Measurements from ENCODE around the gene WASF1.
"Not testable (repeated sequence)": the region's sequence is repeated elsewhere in the genome, so short reads cannot be mapped to it uniquely, and the experiment has no call there.

The WASF1 gene

DNA sequence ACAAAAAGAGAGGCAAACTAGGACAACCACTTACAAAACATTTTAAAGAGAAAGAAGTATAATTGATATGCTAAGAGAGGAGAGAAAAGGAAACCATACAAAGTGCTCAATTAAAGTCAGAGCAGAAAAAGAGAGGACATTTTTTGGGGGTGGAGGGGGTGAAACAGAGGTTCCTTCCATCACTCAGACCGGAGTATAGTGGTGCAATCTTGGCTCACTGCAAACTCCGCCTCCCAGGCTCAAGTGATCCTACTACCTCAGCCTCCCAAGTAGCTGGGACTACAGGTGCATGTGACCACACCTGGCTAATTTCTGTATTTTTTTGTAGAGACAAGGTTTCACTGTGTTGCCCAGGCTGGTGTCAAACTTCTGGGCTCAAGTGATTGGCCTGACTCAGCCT, 9.4 kb downstream of the WASF1 start:
- no peak for DNase-seq

DNA sequence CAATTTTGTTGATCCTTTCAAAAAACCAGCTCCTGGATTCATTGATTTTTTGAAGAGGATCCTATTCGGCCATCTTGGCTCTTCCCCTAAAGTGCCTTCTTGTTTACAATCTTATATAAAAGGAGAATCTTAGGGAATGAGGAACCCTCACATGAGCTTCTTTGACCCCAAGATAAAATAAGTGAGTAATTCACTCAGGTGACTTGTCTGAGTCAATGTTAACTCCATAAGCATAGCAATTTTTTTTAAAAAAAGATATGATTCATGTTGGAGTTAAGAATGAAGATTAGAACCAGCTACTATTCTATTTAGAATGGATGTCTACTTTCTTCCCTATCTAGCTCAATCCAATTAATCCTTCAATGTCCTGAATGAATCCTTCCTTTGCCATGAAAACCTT, 21.0 kb downstream of the WASF1 start:
- DNase-seq, result no peak

DNA sequence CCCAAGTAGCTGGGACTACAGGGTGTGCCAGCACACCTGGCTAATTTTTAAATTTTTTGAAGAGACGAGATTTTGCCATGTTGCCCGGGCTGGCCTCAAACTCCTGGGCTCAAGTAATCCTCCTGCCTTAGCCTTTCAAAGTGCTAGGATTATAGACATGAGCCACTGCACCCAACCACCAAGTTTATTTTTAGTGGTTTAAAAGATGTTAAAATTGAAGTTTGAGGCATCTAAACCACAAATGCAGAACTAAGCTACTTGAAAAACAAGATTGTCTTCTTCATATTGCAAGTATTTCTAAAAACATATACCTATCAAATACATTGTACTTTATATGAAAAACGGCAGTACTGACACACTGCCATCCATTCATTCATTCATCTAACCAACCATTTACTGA, 31.6 kb downstream of the WASF1 start:
- no peak for DNase-seq

DNA sequence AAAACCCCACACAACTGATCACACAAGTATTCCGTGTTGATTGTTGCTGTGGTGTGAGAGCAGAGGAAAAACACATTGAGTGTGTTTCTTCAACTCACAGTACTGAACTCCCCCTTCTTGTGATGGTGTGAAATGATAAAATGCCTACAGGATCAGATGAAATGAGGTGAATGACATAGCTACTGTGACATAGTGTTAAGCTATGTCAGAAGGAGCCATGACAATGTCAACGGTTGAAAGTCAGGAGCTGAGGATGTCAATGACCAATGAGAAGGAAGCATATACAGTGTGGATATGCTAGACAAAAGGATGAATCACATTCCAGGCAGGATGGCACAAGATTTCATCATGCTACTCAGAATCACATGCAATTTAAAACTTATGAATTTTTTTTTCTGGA, 38.8 kb downstream of the WASF1 start:
- no peak for DNase-seq

DNA sequence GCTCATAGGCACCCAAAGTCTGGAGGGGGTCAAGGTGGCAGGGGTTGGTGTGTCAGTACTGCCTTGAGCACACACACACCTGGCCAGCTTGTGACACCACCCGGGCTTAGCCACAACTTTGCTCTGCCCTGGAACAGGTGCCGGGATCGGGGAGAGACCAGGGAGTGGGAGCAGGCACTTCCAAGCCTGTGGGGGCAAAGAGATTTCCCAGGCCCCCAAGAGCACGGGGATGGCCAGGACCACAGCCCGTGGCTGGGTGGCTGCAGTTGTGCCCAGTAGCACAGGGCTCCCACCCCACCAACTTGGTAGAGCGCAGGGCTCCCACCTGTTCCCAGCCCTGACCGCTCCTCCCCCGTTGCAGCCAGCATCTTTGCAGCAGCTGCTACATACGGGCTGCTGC, 40.4 kb downstream of the WASF1 start:
- no peak for DNase-seq

DNA sequence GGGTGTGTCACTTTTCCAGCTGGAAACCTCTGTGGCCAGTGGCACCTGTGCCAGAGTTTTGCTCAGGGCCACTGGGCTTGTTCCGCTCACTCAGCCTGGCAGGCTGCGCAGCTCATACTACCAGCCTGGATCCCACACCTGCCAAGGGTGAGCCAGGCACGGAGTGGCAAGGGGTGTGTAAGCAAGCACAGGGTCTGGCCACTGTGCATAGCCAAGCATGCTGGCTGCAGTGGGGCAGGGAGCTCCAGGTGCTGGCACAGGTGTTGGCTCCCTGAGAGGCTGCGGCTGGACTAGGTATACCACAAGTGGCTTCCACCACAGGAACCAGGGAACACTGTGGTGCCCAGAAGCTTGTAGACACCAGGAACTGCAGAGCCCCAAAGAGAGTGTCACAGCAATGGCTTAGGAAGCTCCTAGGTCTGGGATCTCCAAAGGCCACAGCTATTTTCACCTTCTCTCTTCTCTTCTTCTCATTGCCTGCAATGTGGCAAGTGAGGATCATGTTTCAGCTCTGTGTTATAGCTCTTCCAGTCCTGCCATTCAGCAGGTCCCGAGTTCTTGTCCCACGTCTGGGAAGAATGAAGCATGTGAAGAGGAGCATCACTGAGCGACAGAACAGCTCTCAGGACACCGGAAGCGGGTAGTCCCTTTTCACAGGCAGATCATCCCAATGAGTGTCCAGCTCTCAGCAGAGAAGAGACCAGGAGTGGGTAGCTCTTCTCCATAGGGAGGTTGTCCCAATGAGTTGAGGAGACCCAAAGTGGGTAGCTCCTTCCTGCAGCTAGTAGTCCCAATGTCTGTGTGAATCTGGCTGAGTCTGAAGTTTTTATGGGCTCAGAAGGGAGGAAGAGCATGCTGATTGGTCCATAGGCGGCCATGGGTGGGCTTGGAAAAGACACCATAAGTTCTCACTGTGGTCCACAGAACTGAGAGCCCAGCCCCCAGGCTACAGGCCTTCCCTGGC, 41.3 kb downstream of the WASF1 start:
- DNase-seq, result no peak

DNA sequence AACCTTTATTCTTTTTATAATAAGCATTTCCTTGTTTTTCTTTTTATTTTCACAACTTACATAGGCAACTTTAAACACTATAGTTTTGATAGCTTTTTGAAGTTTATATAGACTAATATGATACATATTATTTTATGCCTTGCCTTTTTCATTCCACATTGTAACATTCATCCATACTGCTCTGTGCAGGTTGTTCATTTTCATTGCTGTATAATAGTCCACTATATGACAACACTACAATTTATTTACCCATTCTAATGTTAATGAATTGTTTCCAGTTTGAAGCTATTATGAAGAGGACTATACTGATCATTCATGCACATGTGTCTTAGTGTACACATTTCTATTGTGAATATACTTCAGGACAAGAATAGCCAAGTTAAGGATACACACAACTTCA, 49.1 kb downstream of the WASF1 start:
- no peak for DNase-seq

DNA sequence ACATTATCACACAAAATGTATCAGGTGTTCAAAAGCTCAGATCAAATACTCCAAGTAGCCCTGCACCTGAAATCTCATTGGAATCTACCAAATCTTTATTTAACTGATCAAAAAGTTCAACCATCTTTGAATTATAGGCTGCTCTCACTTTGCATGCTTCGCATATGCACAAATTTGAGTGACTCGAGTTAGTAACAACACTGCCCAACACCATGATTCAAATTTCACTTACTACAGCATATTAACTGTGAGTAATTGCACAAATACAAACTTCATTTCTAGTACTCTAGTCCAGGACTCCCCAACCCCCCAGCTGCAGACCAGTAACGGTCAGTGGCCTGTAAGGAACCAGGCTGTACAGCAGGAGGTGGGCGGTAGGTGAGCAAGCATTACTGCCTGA, 51.1 kb downstream of the WASF1 start:
- DNase-seq, result no peak

DNA sequence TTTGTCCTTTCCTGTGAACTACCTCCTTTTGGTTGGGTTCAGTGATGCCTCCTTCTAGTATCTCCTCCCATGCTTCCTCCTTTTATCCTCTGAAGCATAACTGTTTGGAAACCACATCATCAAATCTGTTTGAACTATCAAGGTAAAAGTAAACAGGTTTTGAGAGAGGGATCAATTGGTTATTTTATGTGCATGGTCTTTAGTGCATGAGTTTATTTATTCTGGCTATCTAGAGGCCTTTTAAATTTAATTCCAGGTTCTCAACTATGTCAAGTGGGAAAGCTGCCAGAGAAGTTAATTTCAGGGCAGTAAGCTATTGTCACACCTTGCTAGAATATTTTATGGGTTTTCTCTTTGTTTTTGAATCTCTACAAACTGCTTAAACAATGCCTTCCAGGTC, 54.1 kb downstream of the WASF1 start:
- DNase-seq, result no peak

DNA sequence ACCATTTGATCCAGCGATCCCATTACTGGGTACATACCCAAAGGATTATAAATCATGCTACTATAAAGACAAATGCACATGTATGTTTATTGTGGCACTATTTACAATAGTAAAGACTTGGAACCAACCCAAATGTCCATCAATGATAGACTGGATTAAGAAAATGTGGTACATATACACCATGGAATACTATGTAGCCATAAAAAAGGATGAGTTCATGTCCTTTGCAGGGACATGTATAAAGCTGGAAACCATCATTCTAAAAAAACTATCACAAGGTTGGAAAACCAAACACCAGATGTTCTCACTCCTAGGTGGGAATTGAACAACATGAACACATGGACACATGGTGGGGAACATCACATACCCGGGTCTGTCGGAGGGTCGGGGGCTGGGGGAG, 57.8 kb downstream of the WASF1 start:
- not testable (repeated sequence) for DNase-seq

DNA sequence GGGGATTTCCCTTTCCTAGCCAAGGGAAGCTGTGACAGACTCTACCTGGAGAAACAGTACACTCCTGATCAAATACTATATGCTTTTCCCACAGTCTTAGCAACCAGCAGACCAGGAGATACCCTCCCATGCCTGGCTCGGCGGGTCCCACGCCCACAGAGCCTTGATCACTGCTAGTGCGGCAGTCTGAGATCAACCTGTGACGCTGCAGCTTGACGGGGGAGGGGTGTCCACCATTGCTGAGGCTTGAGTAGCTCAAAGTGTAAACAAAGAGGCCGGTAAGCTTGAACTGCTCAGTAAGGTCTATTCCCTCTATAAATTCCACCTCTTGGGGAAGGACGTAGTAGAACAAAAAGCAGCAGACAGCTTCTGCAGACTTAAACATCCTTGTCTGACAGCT, 63.2 kb downstream of the WASF1 start:
- DNase-seq, result no peak

DNA sequence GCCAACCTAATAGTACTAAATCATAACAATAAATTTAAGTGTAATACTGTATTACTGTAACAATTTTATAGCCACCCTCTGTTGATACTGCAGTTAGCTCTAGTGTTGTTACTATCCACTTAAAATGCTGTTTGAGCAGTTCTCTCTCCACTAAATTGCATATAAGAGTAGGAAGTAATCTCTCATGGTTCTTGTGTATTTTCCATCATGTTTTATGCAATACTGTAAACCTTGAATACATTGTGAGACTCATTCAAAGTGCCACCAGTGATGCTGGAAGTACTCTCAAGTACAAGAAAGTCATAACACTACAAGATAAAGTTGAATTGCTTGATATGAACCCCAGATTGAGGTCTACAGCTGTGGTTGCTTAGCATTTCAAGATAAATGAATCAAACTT, 65.5 kb downstream of the WASF1 start:
- DNase-seq, result no peak

DNA sequence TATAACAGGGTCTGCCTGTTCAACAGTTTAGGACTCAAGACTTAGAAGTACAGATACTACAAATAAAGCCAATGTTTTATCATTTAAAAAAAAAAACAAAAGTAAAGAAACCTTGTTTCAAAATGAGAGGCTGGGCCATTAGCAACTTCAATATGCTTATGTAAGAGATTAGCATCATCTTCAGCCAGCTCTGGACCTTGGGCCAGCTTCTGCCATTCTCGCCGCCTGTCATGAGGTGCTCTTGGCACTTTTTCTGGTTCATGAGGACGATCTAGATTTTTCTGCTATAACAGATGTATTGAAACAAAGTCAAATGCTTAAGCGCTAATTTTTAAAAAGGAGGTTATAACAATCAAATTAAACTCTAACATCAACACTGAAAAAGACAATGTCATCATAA, 74.2 kb downstream of the WASF1 start:
- DNase-seq, result no peak

DNA sequence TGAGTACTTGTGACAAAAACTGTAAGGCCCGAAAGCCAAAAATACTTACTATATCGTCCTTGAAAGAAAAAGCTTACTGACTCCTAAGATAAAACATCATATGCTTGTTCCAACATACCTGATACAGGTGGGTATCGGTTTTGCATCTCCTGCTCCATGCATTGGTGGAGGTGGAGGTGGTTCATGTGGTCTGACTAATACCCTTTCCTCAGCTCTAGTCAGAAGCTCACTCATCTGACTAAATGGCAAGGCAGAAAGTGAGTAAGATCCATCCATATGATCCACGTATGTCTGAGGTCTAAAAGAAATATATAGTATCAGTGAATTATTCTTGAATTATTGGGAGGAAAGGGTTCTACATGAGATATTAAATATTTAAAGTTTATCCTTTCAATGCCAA, 76.2 kb downstream of the WASF1 start:
- DNase-seq, result no peak

DNA sequence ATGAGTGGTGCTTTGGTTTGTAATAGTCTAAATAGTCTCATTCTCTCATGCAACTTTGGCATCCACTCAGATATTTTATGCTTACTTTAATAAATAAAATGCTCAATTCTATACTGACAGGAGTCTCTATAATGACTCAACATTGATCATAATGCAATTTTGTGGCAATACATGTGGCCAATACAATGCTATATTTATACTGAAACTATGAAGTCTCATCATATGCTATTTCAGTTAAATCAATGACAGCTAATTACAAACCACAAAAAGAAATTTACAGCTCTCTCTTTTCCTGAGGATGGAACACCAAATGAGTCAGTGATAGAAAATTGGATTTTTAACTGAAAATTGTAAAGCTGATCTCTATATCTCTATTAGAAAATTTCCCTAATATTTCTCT, 77.1 kb downstream of the WASF1 start:
- no peak for DNase-seq

DNA sequence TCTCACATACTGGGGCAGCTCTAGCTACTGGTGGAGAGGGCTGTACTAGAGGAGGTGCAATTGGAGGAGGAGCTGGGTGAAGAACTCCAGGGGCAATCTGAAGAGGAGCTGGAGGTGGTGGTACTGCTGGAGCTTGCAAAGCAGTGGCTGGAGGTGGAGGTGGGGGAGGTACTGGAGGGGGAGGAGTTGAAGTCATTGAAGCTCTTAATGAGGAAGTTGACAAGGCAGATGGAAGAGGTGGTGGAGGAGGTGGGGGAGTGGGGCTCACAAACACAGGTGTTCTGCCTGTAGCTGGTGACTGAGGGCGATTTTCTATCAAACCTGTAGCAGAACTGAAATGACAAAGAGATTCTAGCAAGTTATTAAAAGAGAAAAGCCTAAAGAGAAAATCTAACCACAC, 77.6 kb downstream of the WASF1 start:
- DNase-seq, result no peak

DNA sequence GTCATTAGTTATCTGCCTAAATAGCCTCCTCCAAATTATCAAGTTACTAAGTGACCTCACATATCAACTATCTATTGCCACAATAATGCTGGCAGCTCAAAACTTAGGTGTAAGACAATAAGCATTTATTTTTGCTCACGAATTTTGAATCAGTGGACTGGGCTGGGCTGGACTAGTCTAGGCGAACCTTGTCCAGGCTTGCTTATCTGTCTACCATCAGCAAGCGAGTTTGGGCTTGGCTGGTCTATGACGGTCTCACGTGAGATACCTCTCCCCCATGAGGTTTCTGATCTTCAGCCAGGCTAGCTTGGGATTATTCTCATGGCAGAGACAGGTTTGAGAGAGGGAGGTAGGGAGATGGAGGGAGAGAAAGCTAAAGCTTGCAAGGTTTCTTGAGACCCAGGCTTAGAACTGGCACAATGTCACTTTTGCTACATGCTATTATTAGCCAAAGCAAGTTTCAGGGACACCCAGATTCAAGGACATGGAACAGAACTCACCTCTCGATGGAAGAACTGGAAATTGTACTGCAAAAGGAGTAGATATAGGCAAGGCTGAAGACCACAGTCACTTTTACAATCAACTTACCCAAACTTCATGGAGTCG, 80.9 kb downstream of the WASF1 start:
- no peak for DNase-seq

DNA sequence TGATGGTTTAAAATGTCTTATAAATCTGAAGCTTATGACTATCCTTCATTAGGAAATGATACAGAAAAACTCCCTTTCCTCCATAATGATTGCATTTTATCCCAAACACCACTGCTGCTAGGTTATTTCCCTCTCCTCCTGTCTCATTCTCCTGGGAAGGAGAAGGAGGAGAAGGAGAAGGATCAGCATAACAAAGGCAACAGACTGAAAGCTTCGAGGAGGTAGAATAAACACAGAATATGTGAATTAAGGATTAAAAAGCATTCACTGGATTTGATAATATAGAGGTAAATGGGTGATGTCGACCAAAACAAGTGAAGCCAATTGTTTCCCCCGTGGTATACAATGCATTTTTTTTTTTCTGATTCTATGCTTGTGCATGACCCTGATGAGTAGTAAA, 82.0 kb downstream of the WASF1 start:
- no peak for DNase-seq

DNA sequence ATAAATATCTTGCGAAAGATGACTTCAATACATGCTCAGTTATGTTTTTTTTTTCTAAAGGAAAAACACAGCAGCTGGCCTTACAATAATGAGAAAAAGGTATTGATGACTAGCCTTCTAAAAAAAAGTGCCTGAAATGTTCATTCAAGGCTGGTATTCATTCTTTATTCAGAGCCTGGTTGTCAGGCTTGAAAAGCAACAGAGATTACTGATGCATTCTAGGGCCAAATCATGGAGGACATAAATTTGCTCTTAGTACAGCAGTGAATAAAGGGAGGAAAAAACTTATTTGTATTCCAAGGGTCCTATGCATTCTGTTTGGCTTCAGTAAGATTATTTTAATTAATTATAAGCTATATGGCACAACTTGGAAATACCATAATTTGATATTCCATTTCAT, 83.5 kb downstream of the WASF1 start:
- no peak for DNase-seq

DNA sequence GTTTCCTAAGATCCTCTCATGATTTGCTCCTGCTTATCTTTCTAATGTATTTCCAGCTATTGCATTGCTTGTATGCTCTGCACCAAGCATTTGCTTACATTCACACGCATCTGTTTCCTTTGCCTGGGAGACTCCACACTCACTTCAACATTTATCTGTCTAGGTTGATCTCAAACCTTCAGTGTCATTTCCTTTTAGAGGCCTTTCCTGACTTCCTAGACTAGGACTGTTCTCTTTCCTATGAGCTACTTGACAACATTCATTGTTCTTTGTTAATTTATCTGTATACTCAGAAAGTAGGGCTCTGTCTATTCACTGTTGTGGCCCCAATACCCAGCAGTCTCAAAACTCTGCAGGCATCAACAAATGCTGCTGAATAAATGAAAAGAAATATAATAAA, 84.4 kb downstream of the WASF1 start:
- no peak for DNase-seq

DNA sequence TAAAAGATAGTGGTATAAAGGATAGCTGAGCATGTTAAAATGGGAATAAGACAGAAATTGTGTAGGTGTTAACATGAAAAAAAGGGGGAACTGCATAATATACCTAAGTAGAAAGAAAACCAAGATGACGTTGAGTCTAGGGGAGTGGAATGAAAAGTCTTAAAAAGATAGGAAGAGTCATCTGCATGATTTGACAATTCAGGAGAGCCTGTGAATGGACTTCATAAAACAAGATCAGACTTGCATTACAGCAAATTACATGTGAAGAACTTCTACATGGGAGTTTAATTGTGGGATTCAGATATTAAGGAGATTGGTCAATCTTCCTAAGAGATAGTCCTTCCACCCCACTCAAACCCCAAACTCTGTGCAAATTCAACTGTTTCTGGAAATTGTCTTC, 85.5 kb downstream of the WASF1 start:
- DNase-seq, result no peak

DNA sequence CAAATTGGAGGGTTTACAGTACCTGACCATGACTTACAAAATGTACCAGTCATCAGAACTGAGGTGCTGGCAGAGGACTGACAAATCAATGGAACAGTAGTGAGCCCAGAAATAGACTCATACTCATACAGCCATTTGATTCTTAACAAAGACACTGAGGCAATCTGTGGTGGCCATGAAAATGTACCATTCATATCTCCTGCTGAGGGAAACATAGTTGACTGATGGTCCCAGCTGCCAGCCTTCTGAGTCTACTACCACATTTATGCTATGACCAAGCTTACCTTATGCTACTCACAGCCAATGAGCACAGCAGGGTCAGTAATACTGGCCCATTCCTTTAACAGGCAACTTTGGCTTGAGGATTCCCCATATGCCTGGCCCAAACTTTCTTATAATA, 88.6 kb downstream of the WASF1 start:
- DNase-seq, result no peak

DNA sequence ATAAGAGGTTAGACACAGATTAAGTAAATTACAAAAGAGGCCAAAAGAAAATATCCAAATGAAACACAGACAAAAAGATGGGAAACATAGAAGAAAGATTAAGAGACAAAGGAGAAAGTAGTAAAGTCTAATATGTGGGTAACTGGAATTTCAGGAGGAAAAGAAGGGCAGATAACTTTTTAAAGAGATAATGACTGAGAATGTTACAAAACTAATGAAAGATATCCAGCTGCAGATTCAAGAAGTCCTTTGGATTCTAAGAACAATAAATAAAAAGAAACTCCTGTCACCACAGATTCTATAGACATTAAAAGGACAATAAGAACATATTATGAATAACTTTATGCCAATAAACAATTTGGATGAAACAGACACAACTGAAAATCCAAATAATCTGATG, 90.1 kb downstream of the WASF1 start:
- DNase-seq, result no peak

DNA sequence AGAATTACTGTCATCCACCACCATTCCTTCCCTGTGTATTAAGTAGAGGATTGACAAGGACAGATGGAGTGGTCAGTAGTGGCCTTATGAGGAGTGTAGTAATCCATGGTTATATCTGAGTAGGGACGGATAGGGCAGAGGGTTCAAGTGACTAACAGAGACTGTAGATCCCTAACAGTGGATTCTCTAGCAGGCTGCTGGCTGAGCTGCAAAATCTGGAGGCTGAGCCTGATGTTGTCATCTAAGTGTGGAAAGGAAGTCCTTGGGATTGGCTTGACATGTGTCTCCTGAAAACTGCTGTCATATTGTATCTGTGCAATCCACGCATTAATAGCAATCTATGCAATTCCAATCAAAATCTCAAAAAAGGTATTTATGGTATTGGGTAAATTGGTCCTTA, 94.2 kb downstream of the WASF1 start:
- DNase-seq, result no peak
